ENCODE results near the gene NUP210L.

The NUP210L gene

DNA sequence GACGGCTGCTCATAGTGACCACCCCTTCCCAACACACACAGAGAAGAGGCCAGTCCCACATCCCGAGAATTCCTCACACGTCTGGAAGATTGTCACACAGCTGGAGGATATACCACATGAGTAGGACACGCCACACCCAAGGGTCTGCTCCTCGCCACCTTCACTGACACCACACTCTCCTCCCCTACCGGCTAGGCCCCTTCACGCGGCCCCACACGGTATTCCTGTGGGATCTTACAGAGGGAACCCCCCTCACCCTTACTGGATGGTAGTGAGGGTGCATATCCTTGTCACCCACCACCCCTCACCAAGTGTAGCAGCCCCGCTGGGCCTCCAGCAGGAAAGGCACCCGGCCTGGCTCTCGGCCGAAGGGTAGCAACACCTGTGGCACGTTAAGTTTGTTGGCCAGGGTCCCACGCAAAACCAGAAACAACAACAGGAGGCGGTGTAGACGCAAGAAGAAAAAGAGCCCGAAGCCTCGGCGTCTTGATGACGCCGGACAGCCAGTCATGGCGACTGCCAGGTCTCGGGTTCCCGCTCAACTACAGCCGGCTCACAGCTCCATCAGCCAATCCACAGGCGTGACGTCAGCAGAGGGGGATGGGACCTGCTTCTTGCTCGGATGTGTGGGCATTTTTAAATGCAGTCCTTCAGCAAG lies at the start of gene NUP210L:
Gene NUP210L (minus strand): TSS at position 540 of the 658 bp plus-strand sequence.
- no peaks in the 10 kb centered on the region for H3K27me3 ChIP-seq (ENCODE audit: control insufficient read depth, insufficient read depth, low read length)
- no peaks in the 10 kb centered on the region for H3K9me3 ChIP-seq (ENCODE audit: control insufficient read depth, insufficient read depth, low read length)
- H3K4me3 ChIP-seq (ENCODE audit: low read depth, low read length): peak within 1 kb of the TSS; percentile 31
- peaks cover 9% of the 10 kb centered on the region for H3K36me3 ChIP-seq (ENCODE audit: control insufficient read depth, insufficient read depth, low read length)
- H3K9ac ChIP-seq (ENCODE audit: low read depth, low read length): no peak within 1 kb of the TSS
- H3K4me1 ChIP-seq (ENCODE audit: control insufficient read depth, insufficient read depth, low read length): no peaks in the 10 kb centered on the region

DNA sequence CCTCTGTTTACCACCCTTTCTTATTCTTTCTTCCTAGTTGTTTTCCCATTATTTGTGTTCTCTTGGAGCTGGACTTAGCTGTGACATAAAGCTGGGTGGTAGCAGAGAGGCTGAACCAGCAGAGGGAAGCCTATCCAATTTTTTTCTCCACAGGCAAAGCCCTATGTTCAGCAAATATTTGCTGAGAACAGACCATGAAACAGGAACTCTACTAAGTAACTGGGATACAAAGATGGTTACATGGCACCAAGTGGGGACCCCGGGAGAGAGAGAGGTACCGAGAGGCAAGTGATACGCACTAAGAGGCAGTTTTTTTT lies 44.6 kb upstream of the NUP210L start:
- H3K4me3 ChIP-seq (ENCODE audit: low read depth, low read length): no peak overlapping the region
- peaks cover 2% of the 10 kb centered on the region for H3K4me1 ChIP-seq (ENCODE audit: control insufficient read depth, insufficient read depth, low read length)
- no peaks in the 10 kb centered on the region for H3K9me3 ChIP-seq (ENCODE audit: control insufficient read depth, insufficient read depth, low read length)
- no peaks in the 10 kb centered on the region for H3K36me3 ChIP-seq (ENCODE audit: control insufficient read depth, insufficient read depth, low read length)
- H3K27me3 ChIP-seq (ENCODE audit: control insufficient read depth, insufficient read depth, low read length): no peaks in the 10 kb centered on the region
- no peak overlapping the region for H3K9ac ChIP-seq (ENCODE audit: low read depth, low read length)

GRCh38 chr1:154198756-154199562 lies 44.1 kb upstream of the NUP210L start:
- Histone ChIP-seq H3K4me3 (ENCODE audit: low read depth, low read length) (peak overlapping the region; percentile 23), H3K36me3 (ENCODE audit: control insufficient read depth, insufficient read depth, low read length) (no peaks in the 10 kb centered on the region), H3K9me3 (ENCODE audit: control insufficient read depth, insufficient read depth, low read length) (no peaks in the 10 kb centered on the region), H3K4me1 (ENCODE audit: control insufficient read depth, insufficient read depth, low read length) (peaks cover 2% of the 10 kb centered on the region), H3K9ac (ENCODE audit: low read depth, low read length) (no peak overlapping the region), H3K27me3 (ENCODE audit: control insufficient read depth, insufficient read depth, low read length) (no peaks in the 10 kb centered on the region)

DNA sequence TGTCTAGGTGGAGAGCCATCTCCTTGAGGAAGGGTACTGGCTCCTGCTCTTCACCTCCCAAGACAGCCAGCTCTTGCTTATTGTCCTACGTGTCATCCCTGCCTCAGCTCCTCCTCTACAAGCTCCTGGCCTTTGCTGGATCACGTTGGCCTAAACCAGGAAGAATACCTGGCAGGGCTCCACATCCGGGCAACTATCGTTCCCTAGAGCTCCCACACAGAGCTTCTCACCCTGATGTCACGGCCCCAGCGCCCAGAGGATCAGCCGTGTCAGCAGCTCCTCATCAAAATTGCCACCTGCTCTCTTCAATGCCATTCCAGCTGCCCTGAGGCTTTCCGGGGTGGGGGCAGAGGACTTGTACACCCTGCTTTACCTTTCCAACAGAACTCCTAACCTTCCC lies 38.9 kb upstream of the NUP210L start:
- Histone ChIP-seq H3K4me1 (ENCODE audit: control insufficient read depth, insufficient read depth, low read length) (peaks cover 8% of the 10 kb centered on the region), H3K36me3 (ENCODE audit: control insufficient read depth, insufficient read depth, low read length) (no peaks in the 10 kb centered on the region), H3K4me3 (ENCODE audit: low read depth, low read length) (no peak overlapping the region), H3K27me3 (ENCODE audit: control insufficient read depth, insufficient read depth, low read length) (no peaks in the 10 kb centered on the region), H3K9me3 (ENCODE audit: control insufficient read depth, insufficient read depth, low read length) (no peaks in the 10 kb centered on the region), H3K9ac (ENCODE audit: low read depth, low read length) (no peak overlapping the region)

- no peaks in the 10 kb centered on the region for H3K27me3 ChIP-seq (ENCODE audit: control insufficient read depth, insufficient read depth, low read length)
- no peak overlapping the region for H3K4me3 ChIP-seq (ENCODE audit: low read depth, low read length)
- H3K36me3 ChIP-seq (ENCODE audit: control insufficient read depth, insufficient read depth, low read length): no peaks in the 10 kb centered on the region
- peaks cover 14% of the 10 kb centered on the region for H3K4me1 ChIP-seq (ENCODE audit: control insufficient read depth, insufficient read depth, low read length)
- H3K9me3 ChIP-seq (ENCODE audit: control insufficient read depth, insufficient read depth, low read length): no peaks in the 10 kb centered on the region
- no peak overlapping the region for H3K9ac ChIP-seq (ENCODE audit: low read depth, low read length)
Observed at GRCh38 chr1:154192476-154192875, 37.6 kb upstream of the NUP210L start.

- Histone ChIP-seq H3K36me3 (ENCODE audit: control insufficient read depth, insufficient read depth, low read length) (no peaks in the 10 kb centered on the region), H3K9ac (ENCODE audit: low read depth, low read length) (no peak within 1 kb of the TSS), H3K4me1 (ENCODE audit: control insufficient read depth, insufficient read depth, low read length) (peaks cover 17% of the 10 kb centered on the region), H3K9me3 (ENCODE audit: control insufficient read depth, insufficient read depth, low read length) (no peaks in the 10 kb centered on the region), H3K4me3 (ENCODE audit: low read depth, low read length) (no peak within 1 kb of the TSS), H3K27me3 (ENCODE audit: control insufficient read depth, insufficient read depth, low read length) (no peaks in the 10 kb centered on the region)
Observed at GRCh38 chr1:154191990-154192461, 37.2 kb upstream of the NUP210L start, which contains the start of gene TPM3. TSS of gene TPM3 (minus strand) at chr1:154192100. CDS start at chr1:154192018, 82 bp downstream.

- no peak overlapping the region for H3K4me3 ChIP-seq (ENCODE audit: low read depth, low read length)
- H3K9me3 ChIP-seq (ENCODE audit: control insufficient read depth, insufficient read depth, low read length): no peaks in the 10 kb centered on the region
- H3K27me3 ChIP-seq (ENCODE audit: control insufficient read depth, insufficient read depth, low read length): no peaks in the 10 kb centered on the region
- peaks cover 31% of the 10 kb centered on the region for H3K4me1 ChIP-seq (ENCODE audit: control insufficient read depth, insufficient read depth, low read length)
- H3K9ac ChIP-seq (ENCODE audit: low read depth, low read length): no peak overlapping the region
- H3K36me3 ChIP-seq (ENCODE audit: control insufficient read depth, insufficient read depth, low read length): no peaks in the 10 kb centered on the region
Observed at GRCh38 chr1:154190550-154190949, 35.7 kb upstream of the NUP210L start.

GRCh38 chr1:154186852-154187501 lies 32.1 kb upstream of the NUP210L start:
- H3K9ac ChIP-seq (ENCODE audit: low read depth, low read length): peak overlapping the region; percentile 51
- H3K27me3 ChIP-seq (ENCODE audit: control insufficient read depth, insufficient read depth, low read length): no peaks in the 10 kb centered on the region
- H3K4me3 ChIP-seq (ENCODE audit: low read depth, low read length): peak overlapping the region; percentile 20
- H3K4me1 ChIP-seq (ENCODE audit: control insufficient read depth, insufficient read depth, low read length): peaks cover 24% of the 10 kb centered on the region
- peaks cover 3% of the 10 kb centered on the region for H3K36me3 ChIP-seq (ENCODE audit: control insufficient read depth, insufficient read depth, low read length)
- no peaks in the 10 kb centered on the region for H3K9me3 ChIP-seq (ENCODE audit: control insufficient read depth, insufficient read depth, low read length)

GRCh38 chr1:154186177-154186576 lies 31.3 kb upstream of the NUP210L start:
- peaks cover 3% of the 10 kb centered on the region for H3K36me3 ChIP-seq (ENCODE audit: control insufficient read depth, insufficient read depth, low read length)
- H3K9me3 ChIP-seq (ENCODE audit: control insufficient read depth, insufficient read depth, low read length): no peaks in the 10 kb centered on the region
- no peaks in the 10 kb centered on the region for H3K27me3 ChIP-seq (ENCODE audit: control insufficient read depth, insufficient read depth, low read length)
- H3K4me1 ChIP-seq (ENCODE audit: control insufficient read depth, insufficient read depth, low read length): peaks cover 25% of the 10 kb centered on the region
- peak overlapping the region; percentile 20 for H3K4me3 ChIP-seq (ENCODE audit: low read depth, low read length)
- H3K9ac ChIP-seq (ENCODE audit: low read depth, low read length): no peak overlapping the region

- H3K27me3 ChIP-seq (ENCODE audit: control insufficient read depth, insufficient read depth, low read length): no peaks in the 10 kb centered on the region
- peaks cover 41% of the 10 kb centered on the region for H3K4me1 ChIP-seq (ENCODE audit: control insufficient read depth, insufficient read depth, low read length)
- H3K9me3 ChIP-seq (ENCODE audit: control insufficient read depth, insufficient read depth, low read length): no peaks in the 10 kb centered on the region
- H3K9ac ChIP-seq (ENCODE audit: low read depth, low read length): peak overlapping the region; percentile 80
- H3K36me3 ChIP-seq (ENCODE audit: control insufficient read depth, insufficient read depth, low read length): peaks cover 3% of the 10 kb centered on the region
- H3K4me3 ChIP-seq (ENCODE audit: low read depth, low read length): peak overlapping the region; percentile 85
Observed at GRCh38 chr1:154183046-154183915, 28.4 kb upstream of the NUP210L start.

Data from iPS-15b (cell line).